ENCODE measurements around the gene SRRM1. TPM values are rescaled to one million over a fixed set of nuclear protein-coding genes. Genes with fewer than 3 reads are reported as not detected.

SRRM1 gene
- total RNA-seq, 1 experiment from 2014 or later, result 290 TPM

- no peaks in the 10 kb centered on the region for H3K4me1 ChIP-seq (ENCODE audit: insufficient read depth, low read length)
- no peak overlapping the region for H3K18ac ChIP-seq (ENCODE audit: insufficient read length, low read depth, low read length)
- H2AK5ac ChIP-seq (ENCODE audit: insufficient read length, low read length), result no peak overlapping the region
- no peak overlapping the region for H2BK120ac ChIP-seq (ENCODE audit: low read depth, low read length, poor library complexity, severe bottlenecking)
- H3K27me3 Mint-ChIP-seq (ENCODE audit: low read depth), result no peaks in the 10 kb centered on the region; the same call in none of the 2 replicates
- peaks cover 0 to 10% (median 0%) of the 10 kb centered on the region in 3 experiments; a peak in 3 of 7 replicates for H3K36me3 Mint-ChIP-seq (ENCODE audit: insufficient read depth in 1 of 3, low read depth in 3 of 3)
- H2BK20ac ChIP-seq (ENCODE audit: low read depth, low read length, poor library complexity, severe bottlenecking), result no peak overlapping the region
- no peaks in the 10 kb centered on the region for H3K79me1 ChIP-seq (ENCODE audit: insufficient read depth, low read depth, low read length, poor library complexity, severe bottlenecking)
- no peaks in the 10 kb centered on the region for H4K20me1 ChIP-seq (ENCODE audit: control insufficient read depth, insufficient read depth, insufficient read length)
- peaks cover 11 to 12% of the 10 kb centered on the region in 2 experiments for H3K9me3 Mint-ChIP-seq
- H2BK12ac ChIP-seq (ENCODE audit: insufficient read length, low read depth, low read length), result no peak overlapping the region
- no peak for DNase-seq
- H2BK5ac ChIP-seq (ENCODE audit: insufficient read length, low read length), result no peak overlapping the region
- no peaks in the 10 kb centered on the region for H3K23me2 ChIP-seq (ENCODE audit: insufficient read length, low read depth, low read length, poor library complexity, severe bottlenecking)
- no peak overlapping the region for H3K4me3 Mint-ChIP-seq
- no peak overlapping the region for H3T11ph ChIP-seq (ENCODE audit: low read length)
- H4K91ac ChIP-seq (ENCODE audit: insufficient read length, low read depth, low read length), result no peak overlapping the region
- H3K27ac Mint-ChIP-seq, result no peak overlapping the region
- no peak for TF ChIP-seq CTCF (conservative IDR thresholded peaks at IDR 0.05)
- WGBS (ENCODE audit: extremely low coverage, insufficient read length, low lambda C conversion rate), result no CpG with 5 or more reads among the region's 2 CpGs
- H3K23ac ChIP-seq (ENCODE audit: insufficient read length, low read depth, low read length), result no peak overlapping the region
- H3K79me2 ChIP-seq (ENCODE audit: insufficient read depth, low read length), result no peaks in the 10 kb centered on the region
- no peak overlapping the region for H3K14ac ChIP-seq (ENCODE audit: insufficient read depth, low read length)
- no peak overlapping the region for H4K5ac ChIP-seq (ENCODE audit: insufficient read length, low read depth, low read length)
- H4K8ac ChIP-seq (replicated peaks; ENCODE audit: insufficient read length, low read depth, low read length), result no peak overlapping the region
- H3K9me3 ChIP-seq (ENCODE audit: control insufficient read depth, low read depth, low read length), result no peaks in the 10 kb centered on the region
- no peak overlapping the region for H3K27ac ChIP-seq (ENCODE audit: insufficient read length, low read depth, low read length)
- H3K9ac ChIP-seq (ENCODE audit: extremely low read depth, insufficient read length, low read length), result no peak overlapping the region
- no peak overlapping the region for H3K4me2 ChIP-seq (ENCODE audit: insufficient read depth, insufficient read length, low read length)
- H3K27me3 ChIP-seq (ENCODE audit: insufficient read depth, low read length), result no peaks in the 10 kb centered on the region
- no peak overlapping the region for H2BK15ac ChIP-seq (ENCODE audit: low read depth, low read length)
- peaks cover 6 to 14% of the 10 kb centered on the region in 2 experiments for H3K4me1 Mint-ChIP-seq
- no peak overlapping the region for H3K4ac ChIP-seq (ENCODE audit: low read depth, low read length)
- no peak overlapping the region for H3K56ac ChIP-seq (ENCODE audit: insufficient read length, low read depth, low read length)
- no peak overlapping the region for H2AFZ ChIP-seq (ENCODE audit: low read length)
Observed at GRCh38 chr1:24691051-24691450, 47.9 kb downstream of the SRRM1 start.
